Type B pancreatic cell (in vitro differentiated cells): ENCODE data around the gene DNAJC22. TPM values are rescaled to one million over a fixed set of nuclear protein-coding genes. Genes with fewer than 3 reads are reported as not detected.
"Not testable (repeated sequence)": the region's sequence is repeated elsewhere in the genome, so short reads cannot be mapped to it uniquely, and the experiment has no call there.

Experiments used
- DNase-seq: peaks from one replicate; pipeline ENCODE4 v3.0.0; 2021; ENCODE audit warnings: mixed read lengths; ENCODE audit not compliant: unreplicated experiment; ENCODE audit errors: extremely low spot score
- H3K27ac Mint-ChIP-seq: 2 replicates; pipeline ENCODE4 v1.8.0; 2021; ENCODE audit warnings: mild to moderate bottlenecking, mixed read lengths
- H3K27me3 Mint-ChIP-seq: 2 replicates; pipeline ENCODE4 v1.8.0; 2021; ENCODE audit warnings: mixed read lengths
- H3K36me3 Mint-ChIP-seq: 2 replicates; pipeline ENCODE4 v1.8.0; 2021; ENCODE audit warnings: mixed read lengths
- H3K4me1 Mint-ChIP-seq: one replicate; pipeline ENCODE4 v1.8.0; 2021; ENCODE audit warnings: mixed read lengths; ENCODE audit not compliant: unreplicated experiment
- H3K4me3 Mint-ChIP-seq: 2 replicates; pipeline ENCODE4 v1.8.0; 2021; ENCODE audit warnings: mild to moderate bottlenecking, mixed read lengths
- H3K9me3 Mint-ChIP-seq: 2 replicates; pipeline ENCODE4 v1.8.0; 2021; ENCODE audit warnings: mixed read lengths
- total RNA-seq: library from RNA; stranded (reverse); gene quantifications from 2 replicates; pipeline ENCODE4 v1.2.1, GENCODE V29; 2021; ENCODE audit warnings: low replicate concordance
- TF ChIP-seq, protein P1 (sequence below): fragments of 200-600 bp; sonication (generic); conservative IDR thresholded peaks from 2 replicates; pipeline ENCODE4 v1.5.0; 2021; ENCODE audit warnings: antibody characterized with exemption, mild to moderate bottlenecking

Gene DNAJC22
- total RNA-seq, 1 donor from 2014 or later: 5.0 TPM

DNA sequence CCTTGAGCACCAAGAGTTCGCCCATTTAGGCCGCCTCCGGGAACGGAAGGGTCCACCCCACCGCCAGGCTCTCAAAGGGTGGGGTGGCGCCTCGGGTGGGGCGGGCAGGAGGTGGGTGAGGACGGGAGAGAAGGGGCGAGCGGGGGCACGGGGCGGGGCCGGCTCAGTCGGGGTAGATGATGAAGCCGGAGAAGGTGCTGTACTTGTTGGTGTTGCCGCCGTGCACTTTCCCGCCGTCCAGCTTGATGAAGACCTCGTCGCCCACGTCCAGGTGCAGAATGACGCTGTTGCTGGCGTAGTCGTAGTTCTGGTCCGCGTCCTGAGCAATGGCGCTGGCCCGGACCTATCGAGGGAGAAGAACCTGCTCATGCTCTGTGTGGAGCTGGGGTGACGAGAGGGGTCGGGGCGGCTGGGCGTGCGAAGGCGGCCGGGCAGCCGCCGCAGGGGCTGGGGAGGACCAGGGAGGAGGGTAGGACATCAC is 13.8 kb upstream of the DNAJC22 start:
- TF ChIP-seq, protein P1, sequence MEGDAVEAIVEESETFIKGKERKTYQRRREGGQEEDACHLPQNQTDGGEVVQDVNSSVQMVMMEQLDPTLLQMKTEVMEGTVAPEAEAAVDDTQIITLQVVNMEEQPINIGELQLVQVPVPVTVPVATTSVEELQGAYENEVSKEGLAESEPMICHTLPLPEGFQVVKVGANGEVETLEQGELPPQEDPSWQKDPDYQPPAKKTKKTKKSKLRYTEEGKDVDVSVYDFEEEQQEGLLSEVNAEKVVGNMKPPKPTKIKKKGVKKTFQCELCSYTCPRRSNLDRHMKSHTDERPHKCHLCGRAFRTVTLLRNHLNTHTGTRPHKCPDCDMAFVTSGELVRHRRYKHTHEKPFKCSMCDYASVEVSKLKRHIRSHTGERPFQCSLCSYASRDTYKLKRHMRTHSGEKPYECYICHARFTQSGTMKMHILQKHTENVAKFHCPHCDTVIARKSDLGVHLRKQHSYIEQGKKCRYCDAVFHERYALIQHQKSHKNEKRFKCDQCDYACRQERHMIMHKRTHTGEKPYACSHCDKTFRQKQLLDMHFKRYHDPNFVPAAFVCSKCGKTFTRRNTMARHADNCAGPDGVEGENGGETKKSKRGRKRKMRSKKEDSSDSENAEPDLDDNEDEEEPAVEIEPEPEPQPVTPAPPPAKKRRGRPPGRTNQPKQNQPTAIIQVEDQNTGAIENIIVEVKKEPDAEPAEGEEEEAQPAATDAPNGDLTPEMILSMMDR: no peak
- H3K27me3 Mint-ChIP-seq: peaks cover 35% of the 10 kb centered on the region
- no peaks in the 10 kb centered on the region for H3K9me3 Mint-ChIP-seq
- H3K36me3 Mint-ChIP-seq: peaks cover 4% of the 10 kb centered on the region
- no peak for DNase-seq
- H3K27ac Mint-ChIP-seq: no peak overlapping the region
- H3K4me1 Mint-ChIP-seq: peaks cover 19% of the 10 kb centered on the region
- H3K4me3 Mint-ChIP-seq: no peak overlapping the region

DNA sequence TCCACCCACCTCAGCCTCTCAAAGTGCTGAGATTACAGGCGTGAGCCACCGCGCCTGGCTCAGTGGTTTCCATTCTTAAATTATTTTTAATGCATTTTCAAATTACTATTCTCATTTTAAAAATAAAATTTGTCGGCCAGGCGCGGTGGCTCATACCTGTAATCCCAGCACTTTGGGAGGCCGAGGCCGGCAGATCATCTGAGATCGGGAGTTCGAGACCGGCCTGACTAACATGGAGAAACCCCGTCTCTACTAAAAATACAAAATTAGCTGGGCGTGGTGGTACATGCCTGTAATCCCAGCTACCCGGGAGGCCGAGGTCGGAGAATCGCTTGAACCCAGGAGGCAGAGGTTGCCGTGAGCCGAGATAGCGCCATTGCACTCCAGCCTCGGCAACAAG is 12.9 kb upstream of the DNAJC22 start:
- H3K27me3 Mint-ChIP-seq: peaks cover 43% of the 10 kb centered on the region
- H3K4me1 Mint-ChIP-seq: peaks cover 26% of the 10 kb centered on the region
- not testable (repeated sequence) for H3K9me3 Mint-ChIP-seq, DNase-seq, H3K27ac Mint-ChIP-seq, H3K36me3 Mint-ChIP-seq, H3K4me3 Mint-ChIP-seq

DNA sequence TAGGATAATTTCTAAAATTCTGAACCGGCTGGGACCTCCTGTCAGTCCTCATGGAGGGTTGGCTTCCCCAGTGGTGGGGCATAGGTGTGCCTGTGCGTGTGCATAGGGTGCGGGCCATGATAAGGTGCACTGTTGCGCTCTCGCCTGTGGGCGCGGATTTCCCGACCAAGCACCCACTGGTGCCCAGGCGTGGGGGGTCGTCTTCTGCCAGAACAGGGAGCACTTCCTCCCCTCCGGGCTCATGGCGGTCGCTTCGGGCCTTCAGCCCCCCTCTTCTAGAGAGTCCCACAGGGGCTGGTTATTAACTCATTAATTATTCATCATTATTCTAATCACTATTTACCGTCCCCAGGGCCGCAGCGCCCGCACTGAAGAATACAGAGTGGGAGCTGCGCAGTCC is 12.5 kb upstream of the DNAJC22 start:
- no peaks in the 10 kb centered on the region for H3K9me3 Mint-ChIP-seq
- no peak overlapping the region for H3K27ac Mint-ChIP-seq
- H3K4me3 Mint-ChIP-seq: no peak overlapping the region
- H3K4me1 Mint-ChIP-seq: peaks cover 31% of the 10 kb centered on the region
- TF ChIP-seq, protein P1: no peak
- DNase-seq: no peak
- peaks cover 48% of the 10 kb centered on the region for H3K27me3 Mint-ChIP-seq
- H3K36me3 Mint-ChIP-seq: peaks cover 4% of the 10 kb centered on the region

DNA sequence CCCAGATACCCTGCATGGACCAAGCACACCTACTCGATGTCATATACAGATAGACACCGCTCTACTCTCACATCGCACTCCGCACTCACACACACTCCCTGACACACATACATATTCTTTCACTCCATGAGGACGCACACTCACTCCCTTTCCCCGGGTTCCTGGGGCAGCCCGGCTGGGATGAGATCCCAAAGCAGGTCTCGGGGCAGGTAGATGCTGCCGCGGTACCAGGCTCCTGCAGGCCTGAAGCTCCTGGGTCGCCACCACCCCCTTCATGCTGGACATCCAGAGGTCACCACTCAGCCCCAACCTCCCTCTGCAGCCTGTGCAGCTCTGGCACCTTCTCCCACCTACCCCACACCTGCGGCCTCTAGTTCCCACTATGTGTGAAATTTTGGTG is 12.0 kb upstream of the DNAJC22 start:
- Mint-ChIP-seq H3K27me3 (peaks cover 53% of the 10 kb centered on the region), H3K36me3 (peaks cover 4% of the 10 kb centered on the region), H3K9me3 (no peaks in the 10 kb centered on the region), H3K27ac (no peak overlapping the region), H3K4me3 (no peak overlapping the region), H3K4me1 (peaks cover 33% of the 10 kb centered on the region)
- TF ChIP-seq, protein P1: no peak
- no peak for DNase-seq

DNA sequence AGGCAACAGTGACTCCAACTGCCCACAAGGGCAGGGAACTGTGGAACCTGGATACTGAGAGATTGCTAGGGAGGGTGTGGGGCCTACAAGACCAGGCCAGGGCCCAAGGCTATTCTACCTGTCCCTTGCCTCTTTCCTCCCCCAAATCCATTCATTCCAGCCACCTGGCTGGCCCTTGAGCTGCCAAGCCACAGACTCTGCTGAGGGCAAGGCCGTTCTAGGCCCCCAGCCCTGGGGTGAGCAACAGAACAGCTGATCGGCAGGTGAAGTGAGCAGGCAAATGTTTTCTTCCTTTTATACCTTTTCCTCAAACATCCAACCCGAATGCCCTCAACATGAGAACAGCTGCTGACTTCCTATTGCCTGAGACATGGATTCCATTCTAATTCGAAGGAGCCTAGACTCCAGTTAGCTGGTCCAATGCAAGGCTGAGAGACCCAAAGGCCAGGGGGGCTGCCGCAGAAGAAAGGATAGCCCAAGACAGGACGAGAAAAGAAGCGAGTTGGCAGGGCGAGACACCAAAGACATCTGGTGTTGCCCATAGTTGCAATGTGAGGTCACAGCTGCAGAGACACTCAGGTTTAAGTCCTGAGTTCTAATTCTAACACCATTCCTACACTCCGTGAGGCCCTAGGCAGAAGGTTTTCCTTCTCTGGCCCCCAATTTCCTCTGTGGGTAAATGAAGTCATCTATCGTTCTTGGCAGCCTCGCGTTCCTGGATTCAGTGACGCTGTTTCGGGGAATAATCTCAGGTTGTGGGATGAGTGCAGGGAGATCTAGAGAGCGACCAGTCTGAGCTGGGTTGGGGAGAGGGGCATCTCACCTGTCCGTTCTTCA is 11.4 kb upstream of the DNAJC22 start:
- Mint-ChIP-seq H3K27ac (no peak overlapping the region), H3K36me3 (peaks cover 4% of the 10 kb centered on the region), H3K9me3 (no peaks in the 10 kb centered on the region), H3K4me1 (peaks cover 38% of the 10 kb centered on the region), H3K27me3 (peaks cover 59% of the 10 kb centered on the region), H3K4me3 (peak overlapping the region; percentile 70)
- TF ChIP-seq, protein P1: no peak
- no peak for DNase-seq

DNA sequence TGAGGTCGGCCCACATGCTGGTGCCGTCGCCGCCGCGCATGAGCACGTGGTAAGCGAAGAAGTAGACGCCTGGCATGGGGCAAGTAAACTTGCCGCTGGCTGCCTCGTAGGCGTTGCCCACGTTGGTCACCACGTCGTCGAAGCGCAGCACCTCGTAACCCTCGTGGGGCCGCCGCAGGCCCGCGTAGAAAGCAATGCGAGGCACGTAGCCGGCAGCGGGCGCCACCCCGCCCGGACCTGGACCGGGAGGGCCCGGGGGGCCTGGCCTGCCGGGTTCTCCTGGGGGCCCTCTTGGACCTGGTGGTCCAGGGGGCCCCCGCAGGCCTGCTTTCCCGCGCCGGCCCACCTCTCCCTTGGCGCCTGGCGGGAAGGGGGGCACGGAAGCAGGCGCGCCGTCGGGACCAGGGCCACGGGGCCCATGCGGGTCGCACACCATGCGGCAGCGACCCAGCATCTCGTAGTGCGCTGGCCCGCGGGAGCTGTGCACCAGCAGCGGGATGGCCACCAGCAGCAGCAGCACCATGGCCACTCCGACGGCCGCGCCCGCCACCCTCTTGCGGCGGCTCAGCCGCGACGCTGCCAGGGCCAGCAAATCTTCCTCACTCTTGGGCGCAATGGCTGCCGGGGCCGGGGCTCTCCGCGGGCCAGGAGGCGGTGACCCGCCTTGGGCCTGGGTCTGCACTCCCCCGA is 10.6 kb upstream of the DNAJC22 start:
- peaks cover 4% of the 10 kb centered on the region for H3K36me3 Mint-ChIP-seq
- DNase-seq: no peak
- peaks cover 67% of the 10 kb centered on the region for H3K27me3 Mint-ChIP-seq
- peak overlapping the region; percentile 70 for H3K4me3 Mint-ChIP-seq
- no peaks in the 10 kb centered on the region for H3K9me3 Mint-ChIP-seq
- H3K4me1 Mint-ChIP-seq: peaks cover 46% of the 10 kb centered on the region
- H3K27ac Mint-ChIP-seq: no peak overlapping the region
- TF ChIP-seq, protein P1: no peak
